Activated CD8-positive, alpha-beta memory T cell treated with anti-CD3 and anti-CD28 coated beads, Interleukin-2, amount 50 U/mL, for 24 hours (primary cell): ENCODE measurements around the gene RARRES2.

Source experiments
- DNase-seq: peaks from one replicate; pipeline ENCODE4 v3.0.0-alpha.2; 2020; ENCODE audit errors: extremely low read depth

The RARRES2 gene

GRCh38 chr7:150337659-150338081, 3.8 kb downstream of the RARRES2 start:
- no peak for DNase-seq

- no peak for DNase-seq
Measured at GRCh38 chr7:150337179-150337578, 4.2 kb downstream of the RARRES2 start.

- no peak for DNase-seq
Measured at GRCh38 chr7:150336746-150337145, 4.7 kb downstream of the RARRES2 start.

GRCh38 chr7:150335774-150336112, 5.7 kb downstream of the RARRES2 start:
- no peak for DNase-seq

- no peak for DNase-seq
Measured at GRCh38 chr7:150335108-150335773, 6.2 kb downstream of the RARRES2 start.

- DNase-seq, result no peak
Measured at GRCh38 chr7:150334108-150334507, 7.3 kb downstream of the RARRES2 start.

GRCh38 chr7:150333659-150334058, 7.8 kb downstream of the RARRES2 start:
- no peak for DNase-seq

- DNase-seq, result no peak
Measured at GRCh38 chr7:150332852-150333635, 8.4 kb downstream of the RARRES2 start.

GRCh38 chr7:150330211-150330885, 11.1 kb downstream of the RARRES2 start:
- DNase-seq, result no peak

GRCh38 chr7:150329331-150330120, 11.9 kb downstream of the RARRES2 start:
- DNase-seq, result no peak

GRCh38 chr7:150327308-150327707, 14.1 kb downstream of the RARRES2 start:
- DNase-seq, result no peak

- DNase-seq, result no peak
Measured at GRCh38 chr7:150326657-150327268, 14.7 kb downstream of the RARRES2 start.

GRCh38 chr7:150325901-150326300, 15.5 kb downstream of the RARRES2 start:
- no peak for DNase-seq

- no peak for DNase-seq
Measured at GRCh38 chr7:150325110-150325611, 16.3 kb downstream of the RARRES2 start.

- no peak for DNase-seq
Measured at GRCh38 chr7:150324373-150324961, 17.0 kb downstream of the RARRES2 start.

GRCh38 chr7:150323682-150324372, 17.6 kb downstream of the RARRES2 start:
- no peak for DNase-seq

- no peak for DNase-seq
Measured at GRCh38 chr7:150322833-150323681, 18.4 kb downstream of the RARRES2 start, which contains the start of the genes ACTR3C and LRRC61. ACTR3C (minus strand) TSS chr7:150323545; CDS start chr7:150295296, 28,249 bp downstream. LRRC61 (plus strand) TSS chr7:150323355; CDS start chr7:150336862, 13,507 bp downstream.

- DNase-seq, result peak; percentile 39
Measured at GRCh38 chr7:150322114-150322832, 19.2 kb downstream of the RARRES2 start.

- DNase-seq, result no peak
Measured at GRCh38 chr7:150321788-150322113, 19.7 kb downstream of the RARRES2 start.
